Loucy (cell line): Measurements from ENCODE around the gene PDCD10.

Source experiments
- EZH2phosphoT487 ChIP-seq: fragments of 200-600 bp; IDR thresholded peaks from 2 replicates; pipeline ENCODE4 v1.6.1; 2018; ENCODE audit warnings: antibody characterized with exemption, mild to moderate bottlenecking, moderate library complexity, borderline replicate concordance
- TF ChIP-seq, protein P1 (sequence below): fragments of 200-600 bp; sonication (generic); conservative IDR thresholded peaks from 2 replicates; pipeline ENCODE4 v1.5.1; 2014; ENCODE audit warnings: mild to moderate bottlenecking, antibody characterized with exemption, low read length

DNA sequence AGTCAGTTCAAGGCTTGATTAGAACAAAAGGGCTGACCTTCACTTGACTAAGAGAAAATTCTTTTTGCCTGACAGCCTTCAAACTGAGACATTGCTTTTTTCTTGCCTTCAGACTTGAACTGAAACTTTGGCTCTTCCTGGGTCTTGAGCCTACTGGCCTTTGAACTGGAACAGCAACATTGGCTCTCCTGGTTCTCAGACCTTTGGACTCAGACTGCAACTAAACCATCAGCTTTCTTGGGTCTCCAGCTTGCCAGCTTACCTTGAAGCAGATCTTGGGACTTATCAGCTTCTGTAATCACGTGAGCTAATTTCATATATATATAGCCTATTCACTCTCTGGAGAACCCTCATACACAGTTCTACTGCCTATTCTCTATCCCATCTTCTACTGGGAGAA, 61.5 kb downstream of the PDCD10 start:
- TF ChIP-seq, protein P1, sequence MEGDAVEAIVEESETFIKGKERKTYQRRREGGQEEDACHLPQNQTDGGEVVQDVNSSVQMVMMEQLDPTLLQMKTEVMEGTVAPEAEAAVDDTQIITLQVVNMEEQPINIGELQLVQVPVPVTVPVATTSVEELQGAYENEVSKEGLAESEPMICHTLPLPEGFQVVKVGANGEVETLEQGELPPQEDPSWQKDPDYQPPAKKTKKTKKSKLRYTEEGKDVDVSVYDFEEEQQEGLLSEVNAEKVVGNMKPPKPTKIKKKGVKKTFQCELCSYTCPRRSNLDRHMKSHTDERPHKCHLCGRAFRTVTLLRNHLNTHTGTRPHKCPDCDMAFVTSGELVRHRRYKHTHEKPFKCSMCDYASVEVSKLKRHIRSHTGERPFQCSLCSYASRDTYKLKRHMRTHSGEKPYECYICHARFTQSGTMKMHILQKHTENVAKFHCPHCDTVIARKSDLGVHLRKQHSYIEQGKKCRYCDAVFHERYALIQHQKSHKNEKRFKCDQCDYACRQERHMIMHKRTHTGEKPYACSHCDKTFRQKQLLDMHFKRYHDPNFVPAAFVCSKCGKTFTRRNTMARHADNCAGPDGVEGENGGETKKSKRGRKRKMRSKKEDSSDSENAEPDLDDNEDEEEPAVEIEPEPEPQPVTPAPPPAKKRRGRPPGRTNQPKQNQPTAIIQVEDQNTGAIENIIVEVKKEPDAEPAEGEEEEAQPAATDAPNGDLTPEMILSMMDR = no peak
- no peak for TF ChIP-seq EZH2phosphoT487
